Measurements from ENCODE around the gene TM4SF1. TPM values are rescaled to one million over a fixed set of nuclear protein-coding genes. Genes with fewer than 3 reads are reported as not detected.

The TM4SF1 gene
- total RNA-seq, 1 donor from 2014 or later: 97.7 TPM

GRCh38 chr3:149356630-149357029 is 20.8 kb downstream of the TM4SF1 start:
- no peaks in the 10 kb centered on the region for H3K27me3 ChIP-seq
- intact Hi-C loops (cut with DNase I): no loop called here
- no peak overlapping the region for H3K27ac ChIP-seq
- H3K9me3 ChIP-seq: no peaks in the 10 kb centered on the region
- H3K4me1 ChIP-seq: no peaks in the 10 kb centered on the region
- TF ChIP-seq, protein P1, sequence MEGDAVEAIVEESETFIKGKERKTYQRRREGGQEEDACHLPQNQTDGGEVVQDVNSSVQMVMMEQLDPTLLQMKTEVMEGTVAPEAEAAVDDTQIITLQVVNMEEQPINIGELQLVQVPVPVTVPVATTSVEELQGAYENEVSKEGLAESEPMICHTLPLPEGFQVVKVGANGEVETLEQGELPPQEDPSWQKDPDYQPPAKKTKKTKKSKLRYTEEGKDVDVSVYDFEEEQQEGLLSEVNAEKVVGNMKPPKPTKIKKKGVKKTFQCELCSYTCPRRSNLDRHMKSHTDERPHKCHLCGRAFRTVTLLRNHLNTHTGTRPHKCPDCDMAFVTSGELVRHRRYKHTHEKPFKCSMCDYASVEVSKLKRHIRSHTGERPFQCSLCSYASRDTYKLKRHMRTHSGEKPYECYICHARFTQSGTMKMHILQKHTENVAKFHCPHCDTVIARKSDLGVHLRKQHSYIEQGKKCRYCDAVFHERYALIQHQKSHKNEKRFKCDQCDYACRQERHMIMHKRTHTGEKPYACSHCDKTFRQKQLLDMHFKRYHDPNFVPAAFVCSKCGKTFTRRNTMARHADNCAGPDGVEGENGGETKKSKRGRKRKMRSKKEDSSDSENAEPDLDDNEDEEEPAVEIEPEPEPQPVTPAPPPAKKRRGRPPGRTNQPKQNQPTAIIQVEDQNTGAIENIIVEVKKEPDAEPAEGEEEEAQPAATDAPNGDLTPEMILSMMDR (IDR thresholded peaks at IDR 0.05): no peak
- TF ChIP-seq POLR2AphosphoS5 (IDR thresholded peaks at IDR 0.05; ENCODE audit: insufficient read depth in 1 of 2, low read depth in 1 of 2) (no peak), POLR2A (IDR thresholded peaks at IDR 0.05) (no peak)
- DNase-seq (ENCODE audit: extremely low spot score in 2 of 2): no peak
- no peaks in the 10 kb centered on the region for H3K36me3 ChIP-seq
- H3K4me3 ChIP-seq: no peak overlapping the region

- Histone ChIP-seq H3K27me3 (no peaks in the 10 kb centered on the region), H3K4me3 (no peak overlapping the region), H3K27ac (no peak overlapping the region), H3K9me3 (no peaks in the 10 kb centered on the region), H3K36me3 (no peaks in the 10 kb centered on the region), H3K4me1 (no peaks in the 10 kb centered on the region)
- DNase-seq (ENCODE audit: extremely low spot score in 2 of 2): no peak
- intact Hi-C loops (cut with DNase I): no loop called here
- TF ChIP-seq, protein P1 (IDR thresholded peaks at IDR 0.05): no peak
- TF ChIP-seq POLR2A (IDR thresholded peaks at IDR 0.05) (no peak), POLR2AphosphoS5 (IDR thresholded peaks at IDR 0.05; ENCODE audit: insufficient read depth in 1 of 2, low read depth in 1 of 2) (no peak)
Measured at GRCh38 chr3:149356044-149356592, 21.3 kb downstream of the TM4SF1 start.

DNA sequence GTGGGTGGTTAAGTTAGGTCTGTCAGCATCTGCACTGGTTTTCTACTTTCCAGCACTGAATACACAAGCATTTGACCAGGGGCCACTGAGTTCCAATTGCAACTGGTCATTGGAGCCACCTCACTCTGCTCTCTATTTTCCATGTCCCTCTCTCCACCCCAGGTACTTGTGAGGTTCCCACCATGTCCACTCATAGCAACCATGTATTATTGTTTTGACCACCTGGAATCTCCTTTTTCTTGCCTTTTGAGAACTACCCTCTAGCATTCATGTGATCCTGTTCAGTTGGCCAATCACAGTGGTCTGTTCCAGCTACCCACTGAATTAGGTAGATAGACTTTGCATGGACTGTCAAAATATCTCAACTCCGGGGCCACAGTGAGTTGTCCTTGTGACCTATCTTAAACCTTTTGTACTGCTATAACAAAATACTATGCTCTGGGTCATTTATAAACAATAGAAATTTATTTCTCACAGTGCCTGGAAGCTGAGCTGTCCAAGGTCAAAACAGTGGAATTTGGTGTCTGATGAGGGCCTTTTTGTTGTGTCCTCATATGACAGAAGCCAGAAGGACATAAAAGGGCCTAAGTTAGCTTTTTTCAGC is 23.8 kb downstream of the TM4SF1 start:
- intact Hi-C loops (cut with DNase I): no loop called here

GRCh38 chr3:149352556-149352955 is 24.9 kb downstream of the TM4SF1 start:
- DNase-seq (ENCODE audit: extremely low spot score in 2 of 2): no peak
- TF ChIP-seq, protein P1 (IDR thresholded peaks at IDR 0.05): peak; percentile 7 to 57 (median 51)
- TF ChIP-seq POLR2A (IDR thresholded peaks at IDR 0.05) (no peak), POLR2AphosphoS5 (IDR thresholded peaks at IDR 0.05; ENCODE audit: insufficient read depth in 1 of 2, low read depth in 1 of 2) (peak in 1 of 2 donors; percentile 10)
- no peaks in the 10 kb centered on the region for H3K36me3 ChIP-seq
- intact Hi-C loops (cut with DNase I): no loop called here
- no peaks in the 10 kb centered on the region for H3K9me3 ChIP-seq
- no peaks in the 10 kb centered on the region for H3K4me1 ChIP-seq
- no peak overlapping the region for H3K4me3 ChIP-seq
- H3K27me3 ChIP-seq: no peaks in the 10 kb centered on the region
- no peak overlapping the region for H3K27ac ChIP-seq

More for the DNA sequence above, 23.8 kb downstream of the TM4SF1 start:
- no peaks in the 10 kb centered on the region for H3K27me3 ChIP-seq
- no peak overlapping the region for H3K4me3 ChIP-seq
- no peaks in the 10 kb centered on the region for H3K36me3 ChIP-seq
- H3K4me1 ChIP-seq: no peaks in the 10 kb centered on the region
- no peaks in the 10 kb centered on the region for H3K9me3 ChIP-seq
- TF ChIP-seq, protein P1 (IDR thresholded peaks at IDR 0.05): no peak
- TF ChIP-seq POLR2AphosphoS5 (IDR thresholded peaks at IDR 0.05; ENCODE audit: insufficient read depth in 1 of 2, low read depth in 1 of 2): no peak
- TF ChIP-seq POLR2A (IDR thresholded peaks at IDR 0.05): no peak
- no peak for DNase-seq (ENCODE audit: extremely low spot score in 2 of 2)
- no peak overlapping the region for H3K27ac ChIP-seq

GRCh38 chr3:149343951-149344350 is 33.5 kb downstream of the TM4SF1 start:
- intact Hi-C loops (cut with DNase I): no loop called here
- Histone ChIP-seq H3K27me3 (no peaks in the 10 kb centered on the region), H3K4me3 (no peak overlapping the region), H3K36me3 (no peaks in the 10 kb centered on the region), H3K27ac (no peak overlapping the region), H3K4me1 (peaks cover 4% of the 10 kb centered on the region), H3K9me3 (no peaks in the 10 kb centered on the region)
- TF ChIP-seq POLR2A (IDR thresholded peaks at IDR 0.05) (no peak), POLR2AphosphoS5 (IDR thresholded peaks at IDR 0.05; ENCODE audit: insufficient read depth in 1 of 2, low read depth in 1 of 2) (no peak)
- TF ChIP-seq, protein P1 (IDR thresholded peaks at IDR 0.05): no peak
- no peak for DNase-seq (ENCODE audit: extremely low spot score in 2 of 2)

Data from vagina (tissue), 2 donors.